Epithelial cell of prostate (primary cell): ENCODE results near the gene ADD2.
A peak's percentile ranks its signal among the peaks of the same experiment; 100 is the strongest.

Experiments
- DNase-seq: peaks from one replicate; pipeline ENCODE4 v3.0.0-alpha.2; 2011; ENCODE audit warnings: low read depth, low spot score
- H3K27ac ChIP-seq: fragments of 450-650 bp; 2 replicates; pipeline ENCODE4 v1.5.1; 2017; ENCODE audit warnings: mild to moderate bottlenecking

ADD2 gene

DNA sequence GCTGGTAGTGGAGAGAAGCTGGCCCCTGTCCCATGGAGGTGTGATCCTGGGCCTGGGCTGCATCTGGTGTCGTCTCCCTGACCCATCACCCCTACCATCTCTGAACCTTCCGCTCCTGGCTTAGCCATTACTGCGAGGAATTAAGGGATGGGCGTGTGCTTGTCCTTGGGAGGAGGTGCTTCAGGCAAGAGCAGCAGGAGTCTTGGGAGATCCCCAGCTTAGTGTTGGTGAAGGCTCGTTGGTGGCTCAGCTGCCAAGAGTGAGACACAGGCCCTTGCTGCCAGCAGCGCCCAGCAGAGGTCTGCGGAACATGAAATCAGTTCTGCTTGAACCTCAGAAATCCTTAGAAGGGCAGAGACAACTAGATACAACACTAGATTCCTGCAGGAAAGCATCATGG, 154.5 kb downstream of the ADD2 start:
- no peak for DNase-seq
- no peak overlapping the region for H3K27ac ChIP-seq

- no peak for DNase-seq
- no peak overlapping the region for H3K27ac ChIP-seq
These were observed 155.4 kb downstream of the ADD2 start for GRCh38 chr2:70612574-70612973.

DNA sequence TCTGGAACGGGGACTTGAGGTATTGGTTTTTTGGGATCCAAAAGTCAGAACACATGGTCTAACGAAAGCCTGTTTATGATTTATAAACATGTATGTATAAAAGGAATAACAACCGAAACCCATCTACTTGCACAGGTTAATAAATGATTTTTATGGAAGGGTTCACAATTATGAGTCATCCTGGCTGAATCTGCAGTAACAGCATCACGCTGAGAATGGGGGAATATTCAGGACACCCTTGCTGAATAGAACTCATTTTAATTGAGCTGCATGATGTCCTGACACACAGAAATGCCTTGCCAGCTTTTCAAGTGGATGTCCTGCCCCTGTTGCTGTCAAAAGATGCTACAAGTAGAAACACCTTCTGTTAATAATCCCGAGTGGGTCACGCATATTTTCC, 159.6 kb downstream of the ADD2 start:
- H3K27ac ChIP-seq: no peak overlapping the region
- DNase-seq: no peak

DNA sequence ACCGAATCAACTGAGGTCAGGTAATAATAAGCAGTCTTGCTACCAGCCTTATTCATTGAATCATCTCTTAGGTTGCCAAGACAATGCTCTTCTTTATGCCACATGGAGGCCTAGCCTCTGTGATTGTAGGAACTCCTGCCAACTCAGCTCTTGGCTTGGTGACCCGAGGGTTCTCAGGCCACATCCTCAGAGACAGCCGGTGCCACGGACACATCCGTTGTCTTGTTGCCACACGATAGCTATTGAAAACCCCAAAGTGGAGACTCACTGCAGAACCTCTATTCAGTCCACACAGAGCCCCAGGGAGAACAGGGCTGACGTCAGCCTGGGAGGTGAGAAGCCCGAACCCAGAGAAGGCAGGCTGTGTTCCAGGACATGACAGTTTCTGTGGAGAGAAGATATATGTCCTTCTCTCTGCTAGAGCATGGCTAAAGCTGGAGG, 160.9 kb downstream of the ADD2 start:
- peak overlapping the region; percentile 45 for H3K27ac ChIP-seq

More for the DNA sequence above, 160.9 kb downstream of the ADD2 start:
- DNase-seq: peak; percentile 10
